Measurements from ENCODE around the gene PYGO2. TPM values are rescaled to one million over a fixed set of nuclear protein-coding genes. Genes with fewer than 3 reads are reported as not detected.

PYGO2 gene
- total RNA-seq, 4 donors from 2014 or later = 14.4 to 18.8 (median 17.5) TPM

- intact Hi-C loops (cut with DNase I) = no loop called here
- H3K27me3 ChIP-seq = no peaks in the 10 kb centered on the region
- peak in 2 of 4 donors; percentile 22 to 33 for TF ChIP-seq POLR2A (IDR thresholded peaks at IDR 0.05)
- TF ChIP-seq CTCF (IDR thresholded peaks at IDR 0.05) = no peak
- WGBS, 2 donors = 63 to 71% methylated on average over 7 to 8 of the region's 11 CpGs
- H3K4me3 ChIP-seq = no peak overlapping the region
- H3K4me1 ChIP-seq = peaks cover 9 to 36% (median 13%) of the 10 kb centered on the region in 3 donors
- peak overlapping the region; percentile 45 to 80 (median 72) for H3K27ac ChIP-seq
- H3K36me3 ChIP-seq = peaks cover 9 to 46% (median 9%) of the 10 kb centered on the region in 3 donors
- H3K9me3 ChIP-seq = no peaks in the 10 kb centered on the region
- no peak for DNase-seq
Observed at GRCh38 chr1:154931940-154932487, 29.6 kb downstream of the PYGO2 start.

GRCh38 chr1:154926201-154926600 lies 35.4 kb downstream of the PYGO2 start:
- peaks cover 26 to 100% (median 29%) of the 10 kb centered on the region in 3 donors for H3K36me3 ChIP-seq
- H3K4me1 ChIP-seq = no peaks in the 10 kb centered on the region
- H3K27me3 ChIP-seq = no peaks in the 10 kb centered on the region
- DNase-seq = no peak
- intact Hi-C loops (cut with DNase I) = no loop called here
- TF ChIP-seq POLR2A (IDR thresholded peaks at IDR 0.05) (no peak), CTCF (IDR thresholded peaks at IDR 0.05) (no peak)
- no peaks in the 10 kb centered on the region for H3K9me3 ChIP-seq
- peak overlapping the region in 1 of 4 donors; percentile 1 for H3K27ac ChIP-seq
- no peak overlapping the region for H3K4me3 ChIP-seq
- WGBS, 2 donors = 96 to 97% methylated on average over 6 to 13 of the region's 13 CpGs

GRCh38 chr1:154925335-154926170 lies 36.0 kb downstream of the PYGO2 start:
- DNase-seq = no peak
- peaks cover 23 to 100% (median 29%) of the 10 kb centered on the region in 3 donors for H3K36me3 ChIP-seq

GRCh38 chr1:154923695-154924094 lies 37.9 kb downstream of the PYGO2 start:
- 77 to 100% methylated on average over 2 to 3 of the region's 3 CpGs for WGBS, 2 donors
- peaks cover 19 to 100% (median 29%) of the 10 kb centered on the region in 3 donors for H3K36me3 ChIP-seq
- intact Hi-C loops (cut with DNase I) = no loop called here

More at GRCh38 chr1:154925335-154926170, 36.0 kb downstream of the PYGO2 start:
- no peak for TF ChIP-seq POLR2A (IDR thresholded peaks at IDR 0.05)
- WGBS, 2 donors = 81 to 83% methylated on average over 2 to 3 of the region's 3 CpGs
- Histone ChIP-seq H3K4me1 (no peaks in the 10 kb centered on the region), H3K4me3 (no peak overlapping the region), H3K27ac (peak overlapping the region in 1 of 4 donors; percentile 1), H3K9me3 (no peaks in the 10 kb centered on the region), H3K27me3 (no peaks in the 10 kb centered on the region)
- intact Hi-C loops (cut with DNase I) = no loop called here

GRCh38 chr1:154913273-154913672 lies 48.3 kb downstream of the PYGO2 start:
- no peak overlapping the region for H3K27ac ChIP-seq
- WGBS, 2 donors = 91 to 96% methylated on average over 3 of the region's 3 CpGs
- TF ChIP-seq CTCF (IDR thresholded peaks at IDR 0.05) = no peak
- no peak for TF ChIP-seq POLR2A (IDR thresholded peaks at IDR 0.05)
- H3K4me1 ChIP-seq = peaks cover 4 to 40% (median 16%) of the 10 kb centered on the region in 3 donors
- no peaks in the 10 kb centered on the region for H3K36me3 ChIP-seq
- no peaks in the 10 kb centered on the region for H3K9me3 ChIP-seq
- intact Hi-C loops (cut with DNase I) = no loop called here
- no peaks in the 10 kb centered on the region for H3K27me3 ChIP-seq
- H3K4me3 ChIP-seq = no peak overlapping the region
- no peak for DNase-seq

More at GRCh38 chr1:154923695-154924094, 37.9 kb downstream of the PYGO2 start:
- DNase-seq = no peak
- TF ChIP-seq CTCF (IDR thresholded peaks at IDR 0.05) (no peak), POLR2A (IDR thresholded peaks at IDR 0.05) (no peak)
- Histone ChIP-seq H3K27ac (no peak overlapping the region), H3K27me3 (no peaks in the 10 kb centered on the region), H3K4me1 (no peaks in the 10 kb centered on the region), H3K4me3 (no peak overlapping the region), H3K9me3 (no peaks in the 10 kb centered on the region)
